HG03342 (cell line): ENCODE measurements around the gene TFCP2L1.

Experiments
- ATAC-seq: cut with Tn5 transposase; IDR thresholded peaks from one replicate; pipeline ENCODE4 v1.9.1; 2021; ENCODE audit warnings: mild to moderate bottlenecking, moderate library complexity; ENCODE audit not compliant: unreplicated experiment

The TFCP2L1 gene

GRCh38 chr2:121201796-121202195, 83.2 kb downstream of the TFCP2L1 start:
- no peak for ATAC-seq

GRCh38 chr2:121200419-121201315, 84.3 kb downstream of the TFCP2L1 start:
- no peak for ATAC-seq

GRCh38 chr2:121200011-121200347, 85.0 kb downstream of the TFCP2L1 start:
- no peak for ATAC-seq

DNA sequence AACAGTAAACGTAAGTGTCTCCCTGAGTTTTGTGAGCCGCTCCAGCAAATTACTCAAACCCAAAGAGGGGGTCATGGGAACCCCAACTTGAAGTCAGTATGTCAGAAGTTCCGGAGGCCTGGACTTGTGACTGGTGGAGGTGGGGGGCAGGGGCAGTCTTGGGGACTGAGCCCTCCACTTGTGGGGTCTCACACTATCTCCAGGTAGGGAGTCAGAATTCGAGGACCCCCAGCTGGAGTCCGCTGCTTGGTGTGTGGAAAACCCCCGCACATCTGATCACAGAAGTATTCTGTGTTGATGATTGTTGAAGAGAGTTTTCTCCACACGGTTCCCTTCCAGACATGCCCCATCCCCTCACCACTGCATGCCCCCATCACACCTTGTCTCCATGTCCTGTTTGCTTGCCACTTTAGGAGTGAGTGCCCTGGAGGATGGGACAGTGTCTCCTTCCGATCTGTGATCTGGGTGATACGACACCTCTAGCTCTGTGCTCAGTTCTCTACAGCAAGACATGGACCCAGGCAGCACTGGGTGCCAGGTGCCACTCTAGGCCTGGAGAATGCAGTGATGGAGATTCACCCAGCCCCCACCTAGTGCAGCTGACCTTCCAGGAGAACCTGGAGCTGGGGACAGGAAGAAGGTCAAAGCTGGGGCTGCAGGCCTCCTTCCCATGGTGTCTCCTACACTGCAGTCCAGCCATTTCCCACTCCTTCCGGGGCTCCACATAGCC, 85.6 kb downstream of the TFCP2L1 start:
- ATAC-seq: no peak

DNA sequence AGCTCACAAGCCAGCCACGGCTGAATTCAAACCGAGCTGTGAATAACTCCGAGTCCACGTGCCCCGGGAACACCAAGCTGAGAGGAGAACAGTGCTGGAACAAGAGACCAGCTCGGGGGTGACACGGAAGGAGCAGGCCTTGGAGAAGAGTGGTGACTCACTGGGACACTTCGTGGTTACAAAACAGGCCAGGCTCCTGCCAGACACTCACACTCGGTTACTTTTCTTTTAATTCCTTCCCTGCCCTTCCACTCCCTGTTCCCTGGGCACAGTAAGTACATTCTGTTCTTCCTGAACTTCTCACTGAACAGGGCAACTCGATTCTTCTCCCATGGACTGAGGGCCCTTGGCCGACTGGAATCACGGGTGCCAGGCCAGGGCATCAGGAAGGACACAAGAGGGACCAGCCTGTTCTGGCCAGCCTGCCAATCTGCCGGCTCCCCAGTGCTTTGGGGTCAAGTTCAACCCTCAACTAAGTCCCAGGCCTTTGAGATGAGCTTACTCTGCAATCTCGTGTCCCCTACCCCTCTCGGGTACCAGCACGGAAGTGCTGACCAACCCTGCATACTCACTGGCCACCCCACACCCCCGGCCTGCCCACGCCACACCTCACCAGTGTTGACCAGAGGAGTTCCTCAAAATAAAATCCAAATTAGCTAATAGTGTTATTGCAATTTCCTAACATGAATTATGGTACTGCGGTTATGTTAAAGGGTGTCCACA, 87.5 kb downstream of the TFCP2L1 start:
- no peak for ATAC-seq

DNA sequence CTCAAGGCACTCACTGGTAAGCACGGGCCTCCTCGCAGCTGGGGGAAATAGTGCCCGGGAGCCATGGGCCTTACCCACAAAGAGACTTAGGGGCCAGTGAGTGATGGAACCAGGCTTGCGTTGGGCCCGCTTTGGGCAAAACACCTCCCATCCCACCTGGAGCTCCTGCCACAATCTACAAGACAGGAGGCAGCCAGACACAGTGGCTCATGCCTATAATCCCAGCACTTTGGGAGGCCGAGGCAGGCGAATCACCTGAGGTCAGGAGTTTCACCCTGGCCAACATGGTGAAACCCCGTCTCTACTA, 88.2 kb downstream of the TFCP2L1 start:
- ATAC-seq: no peak

- no peak for ATAC-seq
Measured at GRCh38 chr2:121196132-121196848, 88.7 kb downstream of the TFCP2L1 start.

DNA sequence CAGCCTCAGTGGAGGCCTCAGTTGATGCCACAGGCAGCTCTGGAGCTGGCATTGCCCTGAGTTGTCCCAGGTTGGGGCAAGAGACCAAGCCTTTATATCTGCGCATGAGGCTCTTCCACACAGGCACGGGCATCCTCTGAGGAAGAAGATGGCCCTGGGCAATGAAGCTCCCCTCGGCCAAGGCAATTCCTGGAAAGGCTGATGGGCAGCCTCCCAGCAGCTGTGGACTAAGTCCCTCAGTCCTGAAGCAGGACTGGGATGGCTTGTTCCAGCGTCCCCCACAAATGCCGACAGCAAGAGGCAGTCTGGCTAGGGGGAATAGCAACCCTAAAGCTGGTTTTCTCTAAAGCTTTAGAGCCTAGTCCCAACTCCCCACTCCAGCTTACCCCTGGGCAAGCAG, 90.0 kb downstream of the TFCP2L1 start:
- no peak for ATAC-seq

DNA sequence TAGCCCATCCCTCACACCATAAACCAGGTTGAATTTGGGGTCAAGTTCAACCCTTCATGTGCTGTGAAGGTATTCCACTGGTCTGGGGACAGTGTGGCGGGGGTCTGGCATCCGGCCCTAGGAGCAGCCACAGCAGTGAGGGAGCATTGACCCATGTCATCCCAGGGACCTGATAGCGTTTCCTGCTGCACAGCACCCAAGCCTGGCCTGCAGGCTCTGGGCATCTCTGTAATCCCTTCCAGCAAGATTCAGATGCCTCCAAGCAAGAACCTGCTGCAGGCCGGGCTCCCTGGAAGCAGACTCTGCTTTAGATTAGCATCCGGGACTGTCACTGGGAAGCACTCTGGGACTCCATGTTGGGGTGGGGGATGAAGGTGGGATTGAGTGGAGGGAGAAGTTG, 90.4 kb downstream of the TFCP2L1 start:
- no peak for ATAC-seq

DNA sequence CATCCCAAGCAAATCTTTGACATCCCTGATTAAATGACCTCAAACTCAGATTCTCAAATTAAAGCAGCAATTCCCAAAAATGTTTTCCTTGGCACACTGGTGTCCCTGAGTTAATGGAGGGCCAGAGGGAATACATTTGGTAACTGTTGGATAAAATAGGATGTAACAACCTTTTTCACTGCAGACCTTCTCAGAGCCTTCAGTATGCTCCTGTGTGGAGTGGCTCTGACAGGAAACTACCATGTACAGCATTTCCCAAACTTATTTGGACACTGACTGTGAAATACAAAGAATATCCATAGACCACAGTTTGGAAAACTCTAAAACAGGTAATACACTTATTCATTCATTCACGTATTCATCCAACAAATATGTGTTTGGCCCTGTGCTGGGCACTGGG, 91.8 kb downstream of the TFCP2L1 start:
- ATAC-seq: no peak

DNA sequence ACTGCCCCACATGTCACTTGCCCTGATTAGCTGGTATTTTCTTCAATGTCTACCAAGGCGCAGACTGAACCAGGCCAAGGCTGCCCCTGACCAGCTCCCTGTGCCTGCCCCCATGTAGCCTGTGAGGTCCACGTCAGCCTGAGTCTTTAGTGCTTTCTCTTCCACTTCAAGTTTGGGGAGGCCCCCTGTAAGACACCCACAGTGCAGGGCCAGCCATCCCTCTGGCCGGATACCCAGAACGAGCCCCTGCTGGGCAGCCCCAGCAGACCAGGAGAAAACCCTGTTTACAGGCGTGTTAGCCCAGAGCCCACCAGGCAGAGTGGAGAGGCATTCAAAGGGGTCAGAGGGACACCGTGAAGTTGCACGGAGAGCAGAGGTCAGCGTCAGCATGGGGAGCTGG, 92.4 kb downstream of the TFCP2L1 start:
- no peak for ATAC-seq

- no peak for ATAC-seq
Measured at GRCh38 chr2:121191191-121192170, 93.5 kb downstream of the TFCP2L1 start.

DNA sequence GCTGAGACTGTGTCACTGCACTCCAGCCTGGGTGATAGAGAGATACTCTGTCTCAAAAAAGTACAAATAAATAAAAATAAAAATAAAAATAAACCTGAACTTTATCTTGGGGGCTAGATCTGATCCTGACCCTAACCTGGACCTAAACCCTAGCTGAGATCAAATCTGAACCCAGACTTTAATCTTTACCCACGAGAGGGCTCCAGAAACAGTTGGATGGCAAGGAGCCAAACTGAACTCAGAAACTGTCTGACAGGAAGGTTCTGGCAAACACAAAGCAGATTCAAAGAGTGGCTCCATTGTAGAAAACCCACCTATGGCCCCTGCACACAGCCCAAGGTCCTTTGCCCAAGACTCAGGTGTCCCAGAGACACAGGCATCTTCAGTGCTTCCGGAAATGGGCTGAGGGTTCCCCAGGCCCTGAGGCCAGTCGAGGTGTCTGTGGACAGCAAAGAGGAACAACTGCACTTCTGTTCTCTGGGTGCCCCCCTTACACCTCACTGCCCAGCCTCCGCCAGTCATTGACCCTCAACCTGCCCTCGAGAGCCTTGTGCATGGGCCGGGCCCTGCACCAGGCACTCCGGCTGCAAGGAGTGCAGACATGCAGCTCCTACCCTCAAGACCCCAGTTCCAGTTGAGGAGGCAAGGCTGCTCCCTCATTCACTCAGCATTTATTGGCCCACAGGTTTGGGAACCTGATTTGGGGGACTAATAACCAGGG, 95.2 kb downstream of the TFCP2L1 start:
- no peak for ATAC-seq

GRCh38 chr2:121189011-121189410, 96.0 kb downstream of the TFCP2L1 start:
- ATAC-seq: no peak

DNA sequence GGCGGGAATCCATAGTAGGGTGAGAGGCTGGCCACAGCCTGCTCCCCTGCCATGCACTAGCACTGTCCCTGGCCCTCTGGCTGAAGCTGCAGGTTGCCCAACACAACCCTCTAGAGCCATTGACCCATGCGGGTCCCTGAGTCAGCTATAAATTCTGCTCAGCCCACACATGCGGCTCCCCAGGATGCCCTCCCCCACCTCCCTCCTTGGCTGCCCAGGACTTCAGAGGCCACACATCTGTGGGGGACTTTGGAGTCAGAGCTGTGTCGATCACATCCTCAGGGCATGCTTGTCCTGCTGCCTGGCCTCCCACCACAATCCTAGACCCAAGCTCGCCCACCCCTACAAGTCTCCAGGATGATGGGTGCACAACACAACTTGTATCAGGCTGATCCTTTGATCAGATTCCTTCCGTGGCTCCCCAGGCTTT, 97.0 kb downstream of the TFCP2L1 start:
- ATAC-seq: no peak

DNA sequence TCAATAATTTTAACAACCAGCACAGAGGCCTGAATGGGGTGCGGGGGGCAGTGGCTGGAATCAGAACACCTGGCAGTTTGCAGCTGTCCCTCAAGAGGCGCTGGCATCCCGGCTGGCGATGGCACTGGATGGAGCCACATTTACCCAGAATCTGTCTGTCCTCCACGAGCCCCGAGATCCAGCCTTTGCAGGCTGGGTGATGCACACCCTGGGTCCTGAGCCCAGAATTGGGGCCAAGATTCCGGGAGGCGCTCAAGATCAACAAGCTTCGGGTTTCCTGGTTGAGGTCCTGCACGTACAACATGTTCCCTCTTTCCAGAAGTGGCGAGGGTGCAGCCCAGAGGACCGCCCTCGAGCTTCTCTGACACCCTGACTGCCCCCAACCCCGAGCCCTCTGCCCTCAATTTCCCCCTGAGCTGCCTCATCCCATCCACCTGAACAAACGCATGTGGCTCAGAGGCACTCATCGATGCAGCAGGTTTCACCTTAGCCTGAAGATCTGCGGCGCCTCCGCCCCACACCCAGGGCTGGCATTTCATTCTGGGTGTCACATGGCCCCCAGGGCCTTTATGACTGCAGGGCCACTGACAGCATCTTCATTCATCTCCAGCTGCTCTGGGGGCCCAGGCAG, 97.5 kb downstream of the TFCP2L1 start:
- ATAC-seq: no peak

DNA sequence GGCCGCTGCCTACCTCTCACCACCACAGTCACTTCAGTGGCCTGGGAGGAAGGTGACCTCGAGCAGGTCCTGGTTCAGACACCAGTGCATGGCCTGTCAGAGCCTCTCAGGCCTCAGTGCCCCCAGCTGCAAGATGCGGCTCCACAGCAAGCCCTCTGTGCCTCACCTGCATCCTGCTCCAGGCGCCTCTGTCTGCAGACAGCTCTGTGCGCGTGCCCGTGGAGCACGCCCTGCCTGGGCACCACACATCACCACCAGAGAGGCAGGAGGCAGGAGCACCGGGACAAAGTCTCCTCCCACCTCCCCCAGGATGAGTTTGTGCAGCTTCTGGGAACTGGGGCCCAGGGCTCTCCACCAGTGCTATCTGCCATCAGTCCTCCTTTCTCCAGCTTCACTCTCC, 98.7 kb downstream of the TFCP2L1 start:
- no peak for ATAC-seq

DNA sequence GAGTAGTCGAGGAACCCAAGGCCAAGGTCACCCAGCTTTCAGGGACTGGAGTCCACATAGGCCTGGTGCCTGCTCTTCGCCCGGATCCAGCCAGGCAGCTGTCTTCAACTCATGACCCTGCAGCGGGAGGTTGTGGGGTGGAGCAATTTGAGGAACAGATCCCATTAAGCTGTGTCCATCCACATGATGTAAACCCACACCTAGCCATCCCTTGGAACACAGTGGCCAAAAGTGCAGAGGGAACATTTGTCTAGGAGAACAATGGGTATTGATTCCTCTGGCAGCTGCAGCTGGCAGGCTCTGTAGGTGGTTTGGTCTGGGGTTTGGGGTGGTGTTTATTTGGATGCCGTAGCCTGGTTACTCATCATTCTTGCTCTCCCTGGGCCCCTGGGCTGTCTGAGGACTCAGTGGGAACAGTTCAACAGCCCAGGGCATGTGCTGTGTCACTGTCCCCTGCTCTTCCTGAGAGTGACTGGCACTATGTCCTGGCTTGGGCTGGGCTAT, 99.4 kb downstream of the TFCP2L1 start:
- ATAC-seq: no peak

DNA sequence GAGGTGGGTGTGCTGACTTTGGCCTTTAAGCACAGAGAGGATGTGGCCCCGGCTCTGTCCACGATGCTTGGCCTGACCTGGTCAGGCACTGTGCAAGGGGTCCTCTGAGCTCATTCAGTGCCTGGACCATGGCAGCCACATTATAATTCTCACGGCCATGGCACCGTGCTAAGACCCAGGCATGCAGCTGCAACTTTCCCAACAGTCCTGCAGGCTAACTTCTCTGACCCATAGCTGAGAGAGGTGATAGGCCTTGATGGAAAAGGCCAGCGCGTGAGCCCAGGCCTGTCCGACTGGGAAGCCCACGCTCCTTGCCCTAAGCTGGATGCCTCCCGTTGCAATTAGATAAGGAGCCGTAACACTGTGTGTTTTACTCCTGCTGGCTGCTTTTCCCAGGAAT, 99.9 kb downstream of the TFCP2L1 start:
- no peak for ATAC-seq
